HFF-Myc (cell line): ENCODE measurements around the gene TP63.
"Not testable (repeated sequence)": the region's sequence is repeated elsewhere in the genome, so short reads cannot be mapped to it uniquely, and the experiment has no call there.

Experiments used
- DNase-seq: peaks from one replicate; pipeline ENCODE4 v3.0.0-alpha.2; 2011; ENCODE audit warnings: low read depth; ENCODE audit errors: extremely low read depth
- H3K4me3 ChIP-seq: replicated peaks from 2 replicates; pipeline ENCODE4 v1.5.1; 2011; ENCODE audit warnings: low read depth, mild to moderate bottlenecking, control low read depth, low read length
- TF ChIP-seq, protein P1 (sequence below): IDR thresholded peaks from 2 replicates; pipeline ENCODE4 v1.5.1; 2012; ENCODE audit warnings: mild to moderate bottlenecking, low read depth, low read length, control low read depth; ENCODE audit errors: missing control alignments

Gene TP63

DNA sequence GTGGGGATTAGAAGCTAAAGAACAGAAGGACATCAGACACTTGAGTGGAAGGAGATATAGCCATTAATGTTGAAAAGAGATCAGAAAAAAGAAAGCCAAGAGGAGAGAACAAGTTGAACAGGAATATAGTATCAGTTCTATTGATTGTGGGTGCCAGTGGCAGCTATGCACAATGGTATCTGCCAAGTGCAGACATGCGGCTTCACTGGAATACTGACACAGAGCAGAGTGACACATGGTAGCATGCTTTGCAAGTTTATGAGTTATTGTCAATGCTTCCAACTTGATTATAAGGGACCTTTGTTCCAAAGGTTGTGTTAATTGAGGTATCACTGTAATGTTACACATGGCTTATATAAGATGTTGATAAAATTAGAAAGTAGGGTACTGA lies 42.0 kb upstream of the TP63 start:
- DNase-seq, result no peak
- no peak overlapping the region for H3K4me3 ChIP-seq

DNA sequence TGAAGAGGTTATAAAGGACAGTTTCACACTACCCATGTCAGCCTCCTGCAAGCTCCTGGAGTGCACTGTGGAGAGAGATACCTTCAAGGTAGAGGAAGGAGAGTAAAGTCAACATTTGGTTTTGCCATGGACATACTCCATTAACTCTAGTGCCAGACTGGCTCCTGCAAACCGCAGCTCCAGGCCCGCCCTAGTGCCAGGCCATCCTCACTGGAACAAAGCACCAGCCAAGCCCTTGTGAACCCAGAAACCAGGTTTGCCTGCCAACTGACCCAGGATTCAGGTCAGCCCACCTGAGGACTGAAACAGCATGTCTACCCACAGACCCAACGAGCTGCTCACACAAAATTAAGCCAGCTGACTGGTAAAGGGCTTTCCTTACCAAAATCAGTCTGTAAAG lies 41.0 kb upstream of the TP63 start:
- H3K4me3 ChIP-seq, result no peak overlapping the region
- no peak for DNase-seq
- TF ChIP-seq, protein P1, sequence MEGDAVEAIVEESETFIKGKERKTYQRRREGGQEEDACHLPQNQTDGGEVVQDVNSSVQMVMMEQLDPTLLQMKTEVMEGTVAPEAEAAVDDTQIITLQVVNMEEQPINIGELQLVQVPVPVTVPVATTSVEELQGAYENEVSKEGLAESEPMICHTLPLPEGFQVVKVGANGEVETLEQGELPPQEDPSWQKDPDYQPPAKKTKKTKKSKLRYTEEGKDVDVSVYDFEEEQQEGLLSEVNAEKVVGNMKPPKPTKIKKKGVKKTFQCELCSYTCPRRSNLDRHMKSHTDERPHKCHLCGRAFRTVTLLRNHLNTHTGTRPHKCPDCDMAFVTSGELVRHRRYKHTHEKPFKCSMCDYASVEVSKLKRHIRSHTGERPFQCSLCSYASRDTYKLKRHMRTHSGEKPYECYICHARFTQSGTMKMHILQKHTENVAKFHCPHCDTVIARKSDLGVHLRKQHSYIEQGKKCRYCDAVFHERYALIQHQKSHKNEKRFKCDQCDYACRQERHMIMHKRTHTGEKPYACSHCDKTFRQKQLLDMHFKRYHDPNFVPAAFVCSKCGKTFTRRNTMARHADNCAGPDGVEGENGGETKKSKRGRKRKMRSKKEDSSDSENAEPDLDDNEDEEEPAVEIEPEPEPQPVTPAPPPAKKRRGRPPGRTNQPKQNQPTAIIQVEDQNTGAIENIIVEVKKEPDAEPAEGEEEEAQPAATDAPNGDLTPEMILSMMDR, result no peak

More for the DNA sequence above, 42.0 kb upstream of the TP63 start:
- TF ChIP-seq, protein P1, result no peak

DNA sequence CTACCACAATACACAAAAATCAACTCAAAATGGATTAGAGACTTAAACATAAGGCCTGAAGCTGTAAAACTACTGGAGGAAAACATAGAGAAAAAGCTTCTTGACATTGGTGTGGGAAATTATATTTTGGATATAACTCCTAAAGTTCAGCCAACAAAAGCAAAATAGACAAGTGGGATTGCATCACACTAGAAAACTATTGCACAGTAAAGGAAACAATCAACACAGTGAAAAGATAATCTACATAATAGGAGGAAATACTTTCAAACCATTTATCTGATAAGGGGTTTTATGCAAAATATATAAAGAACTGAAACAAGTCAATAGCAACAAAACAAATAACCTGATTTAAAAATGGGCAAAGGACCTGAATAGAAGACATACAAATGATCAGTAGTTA lies 37.6 kb upstream of the TP63 start:
- TF ChIP-seq, protein P1, result no peak
- DNase-seq, result no peak

DNA sequence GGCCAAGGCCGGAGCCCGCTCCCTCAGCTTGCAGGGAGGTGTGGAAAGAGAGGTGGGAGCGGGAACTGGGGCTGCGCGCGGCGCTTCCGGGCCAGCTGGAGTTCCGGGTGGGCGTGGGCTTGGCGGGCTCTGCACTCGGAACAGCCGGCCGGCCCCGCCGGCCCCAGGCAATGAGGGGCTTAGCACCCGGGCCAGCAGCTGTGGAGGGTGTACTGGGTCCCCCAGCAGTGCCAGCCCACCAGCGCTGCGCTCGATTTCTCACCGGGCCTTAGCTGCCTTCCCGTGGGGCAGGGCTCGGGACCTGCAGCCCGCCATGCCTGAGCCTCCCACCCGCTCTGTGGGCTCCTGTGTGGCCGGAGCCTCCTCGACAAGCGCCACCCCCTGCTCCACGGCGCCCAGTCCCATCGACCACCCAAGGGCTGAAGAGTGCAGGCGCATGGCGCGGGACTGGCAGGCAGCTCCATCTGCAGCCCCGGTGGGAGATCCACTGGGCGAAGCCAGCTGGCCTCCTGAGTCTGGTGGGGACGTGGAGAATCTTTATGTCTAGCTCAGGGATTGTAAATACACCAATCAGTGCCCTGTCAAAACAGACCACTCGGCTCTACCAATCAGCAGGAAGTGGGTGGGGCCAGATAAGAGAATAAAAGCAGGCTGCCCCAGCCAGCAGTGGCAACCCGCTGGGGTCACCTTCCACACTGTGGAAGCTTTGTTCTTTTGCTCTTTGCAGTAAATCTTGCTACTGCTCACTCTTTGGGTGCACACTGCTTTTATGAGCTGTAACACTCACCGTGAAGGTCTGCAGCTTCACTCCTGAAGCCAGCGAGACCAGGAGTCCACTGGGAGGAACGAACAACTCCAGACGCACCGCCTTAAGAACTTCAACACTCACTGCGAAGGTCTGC lies 34.9 kb upstream of the TP63 start:
- DNase-seq, H3K4me3 ChIP-seq: not testable (repeated sequence)

More for the DNA sequence above, 37.6 kb upstream of the TP63 start:
- no peak overlapping the region for H3K4me3 ChIP-seq

DNA sequence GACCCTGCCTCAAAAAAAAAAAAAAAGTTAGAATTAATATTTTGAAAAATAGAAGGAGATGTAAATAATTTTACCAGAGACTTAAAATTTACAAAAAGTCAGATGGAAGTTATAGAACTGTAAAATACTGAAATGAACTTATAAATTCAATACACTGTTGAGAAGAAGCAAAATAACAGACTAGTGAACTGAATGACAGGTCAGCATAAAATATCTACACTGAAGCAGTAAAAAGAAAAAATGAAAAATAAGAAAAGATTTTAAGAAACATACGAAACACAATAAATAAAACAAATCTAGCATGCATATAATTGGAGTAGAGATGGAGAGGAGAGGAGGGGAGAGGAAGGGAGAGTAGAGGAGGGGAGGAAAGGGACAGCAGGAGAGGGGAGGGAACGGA lies 33.3 kb upstream of the TP63 start:
- TF ChIP-seq, protein P1, result no peak
- no peak for DNase-seq
- no peak overlapping the region for H3K4me3 ChIP-seq

DNA sequence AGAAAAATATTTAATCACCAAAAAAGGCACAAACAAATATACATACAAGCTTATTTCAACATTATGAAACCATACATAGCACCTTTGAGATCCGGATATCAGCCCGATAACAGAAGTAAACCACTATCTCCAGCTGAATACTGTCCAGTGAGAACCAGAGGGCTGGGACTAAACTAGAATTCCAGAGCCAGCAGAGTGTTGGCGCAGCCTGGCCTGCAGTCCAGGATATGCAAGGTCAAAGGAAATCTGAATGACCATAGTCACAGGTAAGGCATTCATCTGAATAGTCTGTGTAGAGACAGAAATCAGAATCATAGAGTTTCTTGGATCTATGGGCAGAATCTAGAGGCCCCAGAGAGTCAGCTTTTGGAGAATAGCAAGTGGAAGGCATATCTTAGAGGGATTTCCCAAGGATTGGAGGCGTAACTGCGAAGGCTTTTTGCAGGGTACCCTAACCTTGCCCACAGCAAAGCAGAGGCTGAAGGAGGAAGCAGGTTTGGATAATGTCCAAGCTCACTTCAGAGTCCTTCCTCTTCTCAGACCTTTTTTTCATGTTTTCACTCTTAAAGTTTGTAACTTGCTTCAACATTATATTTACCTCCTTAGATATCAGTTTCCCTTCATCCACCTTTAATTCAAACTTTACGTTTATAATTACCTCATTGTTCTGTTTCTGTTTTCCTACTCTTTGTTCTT lies 32.5 kb upstream of the TP63 start:
- DNase-seq, result no peak
- H3K4me3 ChIP-seq, result no peak overlapping the region
- TF ChIP-seq, protein P1, result no peak

DNA sequence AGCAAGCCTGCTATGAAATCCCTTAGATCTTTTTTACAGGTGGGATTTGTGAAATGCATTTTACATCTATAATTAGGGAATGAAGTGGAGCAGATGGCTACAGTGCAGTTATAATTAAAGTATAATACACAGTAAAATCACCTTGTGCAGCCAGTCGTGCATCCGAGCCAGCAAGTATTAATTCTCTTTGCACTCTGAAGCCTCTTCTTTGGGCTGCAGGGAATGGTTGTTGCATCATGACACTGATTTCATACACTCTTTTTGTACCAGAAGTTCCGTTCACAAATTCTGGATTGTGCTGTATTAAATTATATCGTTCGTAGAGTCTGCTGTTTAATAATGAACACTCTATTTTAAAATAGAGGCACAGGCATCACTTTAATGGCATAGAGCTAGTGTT lies 28.7 kb upstream of the TP63 start:
- no peak for DNase-seq
- H3K4me3 ChIP-seq, result no peak overlapping the region
- TF ChIP-seq, protein P1, result no peak
